ENCODE measurements around the gene TDRKH. TPM values are rescaled to one million over a fixed set of nuclear protein-coding genes. Genes with fewer than 3 reads are reported as not detected.
"Not testable (repeated sequence)": the region's sequence is repeated elsewhere in the genome, so short reads cannot be mapped to it uniquely, and the experiment has no call there.

TDRKH gene
- total RNA-seq, 1 donor from 2014 or later, result 4.5 TPM

GRCh38 chr1:151733995-151734394 is 56.3 kb downstream of the TDRKH start:
- not testable (repeated sequence) for ATAC-seq; DNase-seq (ENCODE audit: missing footprints)
- intact Hi-C loops (cut with DNase I), result loop anchor here (2.0 to 10.0 kb wide), 4 partner anchors 41 to 289 kb away; no protein-coding TSS in a partner anchor

- ATAC-seq, result no peak
- intact Hi-C loops (cut with DNase I), result loop anchor here (10.0 kb wide), 1 partner anchor 288 kb away; no protein-coding TSS in a partner anchor
- DNase-seq (ENCODE audit: missing footprints), result no peak
Observed at GRCh38 chr1:151733126-151733525, 57.2 kb downstream of the TDRKH start.

- intact Hi-C loops (cut with DNase I), result loop anchor here (10.0 kb wide), 1 partner anchor 285 kb away; no protein-coding TSS in a partner anchor
- no peak for DNase-seq (ENCODE audit: missing footprints)
- no peak for ATAC-seq
Observed at GRCh38 chr1:151729966-151730291, 60.4 kb downstream of the TDRKH start.

GRCh38 chr1:151729157-151729965 is 60.9 kb downstream of the TDRKH start:
- intact Hi-C loops (cut with DNase I), result no loop called here
- ATAC-seq, result no peak
- no peak for DNase-seq (ENCODE audit: missing footprints)

- DNase-seq (ENCODE audit: missing footprints), result no peak
- intact Hi-C loops (cut with DNase I), result no loop called here
- peak; percentile 78 for ATAC-seq
Observed at GRCh38 chr1:151728151-151729054, 61.9 kb downstream of the TDRKH start.

- no peak for DNase-seq (ENCODE audit: missing footprints)
- ATAC-seq, result no peak
- intact Hi-C loops (cut with DNase I), result no loop called here
Observed at GRCh38 chr1:151723726-151724370, 66.5 kb downstream of the TDRKH start.

Other genes starting within 250 kb of the TDRKH start
- gene SNX27, start 178.4 kb downstream of the TDRKH start, total RNA-seq, result 30.6 TPM
- gene CELF3, start 73.7 kb downstream of the TDRKH start, total RNA-seq, result not detected
- gene RIIAD1, start 69.0 kb downstream of the TDRKH start, total RNA-seq, result 7.7 TPM
- gene MRPL9, start 27.0 kb downstream of the TDRKH start, total RNA-seq, result 51.2 TPM
- gene LINGO4, start 14.9 kb upstream of the TDRKH start, total RNA-seq, result 0.68 TPM
- gene RORC, start 41.3 kb upstream of the TDRKH start, total RNA-seq, result 11.3 TPM
- not detected for gene C2CD4D, start 49.3 kb upstream of the TDRKH start, total RNA-seq
- gene THEM5, start 63.2 kb upstream of the TDRKH start, total RNA-seq, result not detected
- gene THEM4, start 119.0 kb upstream of the TDRKH start, total RNA-seq, result 16.3 TPM
- gene S100A10, start 203.4 kb upstream of the TDRKH start, total RNA-seq, result 290 TPM
- gene S100A11, start 246.5 kb upstream of the TDRKH start, total RNA-seq, result 92.0 TPM